Hematopoietic multipotent progenitor cell treated with erythropoietin and hydrocortisone succinate and interleukin-3 and kit ligand, for 8 days (in vitro differentiated cells): ENCODE data around the gene COX7A2.

Experiments
- DNase-seq: peaks from one replicate; pipeline ENCODE4 v3.0.0-alpha.2; 2015

The COX7A2 gene

GRCh38 chr6:75268121-75268987 lies 24.8 kb upstream of the COX7A2 start:
- DNase-seq = no peak

DNA sequence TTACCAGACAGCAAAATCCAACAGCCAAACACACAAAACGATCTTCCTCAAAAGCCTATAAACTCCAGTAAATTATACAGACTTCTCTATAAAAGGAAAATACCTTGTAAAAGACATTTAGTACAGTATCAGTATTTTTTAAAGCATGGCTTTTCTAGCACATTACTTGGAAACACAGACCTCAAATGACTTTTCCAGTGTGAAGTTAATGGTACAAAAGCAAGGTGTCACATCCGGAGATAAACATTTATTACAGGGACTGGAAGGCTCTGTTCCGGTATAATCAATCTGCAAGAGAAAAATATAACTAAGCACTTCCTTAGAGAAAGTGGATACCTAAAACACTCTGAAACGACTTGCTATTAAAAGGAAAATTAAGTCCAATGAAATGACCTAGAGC lies 23.9 kb upstream of the COX7A2 start:
- DNase-seq = no peak

DNA sequence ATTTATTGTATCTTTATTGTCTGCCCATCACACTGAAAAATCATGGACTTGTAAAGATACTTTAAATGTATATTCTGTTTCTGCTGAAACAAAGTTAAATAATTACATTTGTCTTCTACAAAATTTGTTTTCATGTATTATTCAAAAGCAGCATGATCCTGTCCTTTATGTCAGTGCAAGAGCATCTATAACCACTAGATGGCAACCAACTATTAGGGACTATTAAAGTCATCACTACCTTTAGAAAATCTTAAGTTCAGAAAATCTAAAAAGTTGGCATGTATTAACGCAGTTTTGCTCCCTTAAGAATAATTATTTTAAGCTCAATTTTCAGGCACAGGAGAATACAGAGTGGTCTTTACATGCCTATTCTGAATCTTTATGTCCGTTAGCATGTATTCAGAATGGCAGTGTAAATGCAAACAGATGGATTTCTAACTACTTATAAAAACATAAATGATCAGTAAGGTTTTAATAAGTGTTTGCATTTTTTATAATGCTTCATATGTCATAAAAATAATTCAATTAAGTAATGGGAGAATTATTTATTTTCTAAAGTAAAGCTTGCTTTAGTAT lies 23.2 kb upstream of the COX7A2 start:
- peak; percentile 67 for DNase-seq

DNA sequence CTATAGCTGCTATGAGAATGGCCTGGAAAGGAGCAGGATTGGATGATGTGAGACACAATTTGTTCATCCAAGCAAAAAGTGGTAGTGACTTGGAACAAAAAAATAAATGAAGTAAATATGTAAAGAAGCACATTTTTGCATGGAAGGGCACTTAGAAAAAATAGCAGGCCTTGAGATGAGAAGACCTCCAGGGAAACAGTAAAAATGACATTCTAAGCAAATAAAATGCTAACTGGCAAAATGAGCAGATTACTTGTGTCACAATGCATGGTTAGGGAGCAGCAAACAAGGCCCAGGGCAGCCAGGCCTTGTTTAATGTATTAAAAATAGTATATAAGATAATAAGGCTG lies 19.8 kb upstream of the COX7A2 start:
- DNase-seq = no peak

DNA sequence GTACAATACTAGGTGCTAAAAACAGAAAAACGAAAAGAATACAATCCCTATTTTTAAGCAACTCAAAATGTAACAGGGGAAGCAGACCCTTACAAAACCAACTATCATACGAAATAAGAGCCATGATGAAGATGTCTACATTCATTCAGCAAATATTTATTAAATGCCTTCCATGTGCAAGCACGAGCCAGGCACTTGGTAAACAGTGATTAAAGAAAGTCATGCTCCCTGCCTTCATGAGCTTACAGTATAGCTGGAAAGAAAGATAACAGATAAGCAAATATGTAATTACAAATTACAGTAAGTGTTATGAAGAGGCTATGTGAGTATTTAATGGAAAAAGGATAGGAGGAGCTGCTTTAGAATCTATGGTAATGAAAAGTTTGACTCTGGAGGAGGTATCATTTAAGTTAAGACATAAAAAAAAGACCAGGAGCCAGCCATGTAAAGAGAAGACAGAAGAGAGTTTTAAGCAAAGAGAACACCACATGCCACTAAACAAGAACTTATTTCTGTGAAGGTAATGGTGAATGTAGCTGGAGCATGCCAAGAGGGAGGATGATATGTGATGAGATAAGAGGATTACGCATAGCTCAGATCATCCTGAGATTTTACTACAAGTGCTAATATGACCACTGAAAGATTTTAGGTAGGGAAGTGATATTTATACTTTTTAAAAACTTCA lies 19.3 kb upstream of the COX7A2 start:
- DNase-seq = no peak

DNA sequence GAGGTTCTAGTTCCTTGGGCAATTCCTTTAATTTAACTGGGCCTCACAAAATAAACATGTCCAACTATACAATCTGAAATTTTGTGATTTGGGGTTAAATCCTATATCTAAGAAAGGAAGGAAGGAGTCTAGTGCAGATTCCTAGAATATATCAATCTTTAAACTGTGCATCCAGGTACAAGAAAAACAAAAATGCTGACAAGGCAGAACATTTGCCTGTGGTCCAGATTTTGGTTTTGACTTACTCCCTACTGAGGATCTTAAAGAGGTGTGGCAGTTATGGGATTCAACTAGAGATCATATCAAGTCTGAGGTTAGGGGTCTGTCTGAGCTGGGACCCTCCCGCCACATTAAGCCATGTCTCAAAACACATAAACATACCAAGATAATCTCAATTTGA lies 17.7 kb upstream of the COX7A2 start:
- DNase-seq = no peak

DNA sequence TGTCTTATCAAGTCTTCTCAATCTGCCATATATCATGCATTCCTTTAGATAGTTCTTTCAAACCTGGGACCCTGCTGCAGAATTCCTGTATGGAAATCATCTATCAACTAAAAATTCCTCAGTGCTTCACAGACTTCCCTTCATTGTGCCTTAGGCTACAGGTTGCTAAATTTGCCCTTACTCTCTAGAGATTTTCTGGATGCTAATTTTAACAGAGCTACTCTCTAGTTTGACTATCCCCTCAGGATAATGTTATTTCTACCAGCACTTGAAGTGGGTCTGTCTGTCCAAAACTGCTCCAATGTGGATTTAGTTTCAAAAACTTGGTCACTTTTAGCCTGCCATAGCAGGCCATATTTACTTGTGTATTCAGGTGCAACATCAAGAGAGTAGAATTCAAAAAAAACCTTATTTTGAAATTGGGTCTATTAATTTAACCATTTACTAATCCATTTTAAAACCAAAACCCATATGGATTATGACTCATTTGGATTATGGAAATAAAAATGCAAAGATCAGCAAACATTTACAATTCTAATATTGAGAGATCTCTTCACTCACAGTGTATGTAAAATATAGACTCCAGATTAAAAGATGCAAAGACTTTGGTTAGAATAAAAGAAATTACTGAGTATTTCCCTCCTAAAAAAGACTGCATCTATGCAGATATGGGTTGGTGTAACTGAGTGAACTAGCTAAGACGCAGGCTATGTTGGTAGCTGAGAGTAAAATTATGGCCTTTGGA lies 13.9 kb upstream of the COX7A2 start:
- no peak for DNase-seq

DNA sequence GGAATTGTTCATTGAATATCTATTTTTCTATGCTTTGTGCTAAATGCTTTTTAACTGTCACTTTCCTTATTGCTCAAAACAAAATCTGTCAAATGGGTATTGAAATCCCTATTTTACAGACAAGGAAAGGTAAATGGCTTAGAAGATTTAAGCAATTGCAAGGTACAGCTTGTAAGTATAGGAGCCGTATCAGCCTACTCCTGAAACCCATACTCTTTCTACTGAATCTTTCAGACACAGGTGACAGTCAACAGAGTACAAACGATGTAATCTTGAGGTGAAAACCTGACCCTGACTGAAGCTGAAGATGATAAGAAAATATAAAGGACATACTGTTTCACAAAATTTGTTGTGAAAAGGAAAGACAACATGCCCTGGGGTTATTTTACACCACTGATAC lies 7.0 kb upstream of the COX7A2 start:
- no peak for DNase-seq

DNA sequence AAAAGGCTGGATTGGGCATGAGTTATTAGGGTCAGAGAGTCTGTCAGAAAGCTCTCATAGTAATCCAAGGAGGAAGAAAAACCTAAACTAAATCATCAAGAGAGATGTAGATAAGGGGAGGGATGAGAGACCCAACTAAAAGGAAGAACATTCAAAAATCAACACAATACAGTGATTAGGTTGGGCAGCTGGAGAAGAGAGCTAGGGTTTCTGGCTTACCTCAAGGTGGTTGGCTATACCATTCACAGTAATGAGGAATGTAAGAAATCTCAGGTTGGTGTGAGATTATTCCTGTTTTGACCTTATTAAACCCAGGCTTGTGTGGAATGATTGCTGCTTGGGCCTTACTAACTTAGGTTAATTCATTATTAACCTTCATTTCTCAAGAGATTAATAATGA lies 6.2 kb upstream of the COX7A2 start:
- no peak for DNase-seq

DNA sequence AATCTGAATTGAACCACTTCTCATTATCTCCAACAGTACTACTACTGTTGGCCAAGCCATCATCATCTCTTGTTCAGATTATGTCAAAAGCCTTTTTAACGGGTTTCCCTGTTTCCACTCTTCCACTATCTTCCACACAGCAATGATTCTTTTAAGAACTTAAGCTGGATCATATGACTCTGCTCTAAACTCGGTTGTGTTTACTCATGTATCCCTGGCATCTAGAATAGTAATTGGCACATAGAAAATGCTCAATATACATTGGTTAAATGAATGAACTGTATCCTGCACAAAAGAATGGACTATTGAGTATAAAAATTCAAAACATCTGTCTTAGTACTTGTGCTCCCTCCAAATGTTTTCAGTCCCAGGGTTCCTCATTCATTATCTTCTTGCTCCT lies 2.8 kb upstream of the COX7A2 start:
- no peak for DNase-seq

DNA sequence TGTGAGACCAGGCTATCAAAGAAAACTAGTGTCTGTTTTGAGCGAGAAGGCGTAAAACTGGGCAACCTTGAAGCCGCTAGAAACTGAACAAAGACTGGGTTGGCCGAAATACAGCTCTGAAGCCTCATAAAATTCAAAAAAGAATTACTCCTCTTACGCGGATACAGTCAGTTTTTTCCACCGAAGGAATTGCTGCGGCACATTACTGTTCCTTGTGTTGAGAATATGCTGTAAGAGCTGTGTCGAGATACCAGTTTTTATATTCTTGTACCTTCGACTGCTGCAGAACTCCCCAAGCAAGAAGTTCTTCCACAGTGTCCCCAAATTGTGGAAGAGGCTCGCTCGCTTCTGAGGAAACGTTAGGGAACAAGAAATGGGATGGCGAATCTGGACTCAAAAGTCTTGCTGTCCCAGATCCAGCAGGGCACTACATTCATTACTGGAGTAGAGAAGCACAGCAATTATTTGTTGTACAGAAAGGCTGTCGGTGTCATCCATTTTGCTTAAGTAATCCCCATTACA lies 523 bp upstream of the COX7A2 start:
- DNase-seq = no peak

DNA sequence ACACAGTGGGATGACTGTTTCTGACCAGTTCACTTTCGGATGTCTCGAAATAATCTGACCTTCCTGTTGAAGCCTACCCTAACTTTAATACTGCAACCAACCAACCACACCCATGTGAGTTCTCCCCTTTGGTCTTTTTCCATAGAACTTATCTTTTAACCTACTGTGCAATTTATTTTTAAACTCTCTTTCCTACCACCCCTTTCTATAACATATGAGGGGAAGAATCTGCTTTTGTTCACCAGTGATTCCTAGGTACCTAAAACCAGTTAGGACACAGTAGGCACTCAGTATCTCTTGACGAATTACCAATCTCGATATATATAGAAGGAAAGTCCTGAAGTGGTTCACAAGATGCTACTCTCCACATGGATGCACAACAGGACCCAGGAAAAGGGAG lies 7.0 kb downstream of the COX7A2 start:
- no peak for DNase-seq

DNA sequence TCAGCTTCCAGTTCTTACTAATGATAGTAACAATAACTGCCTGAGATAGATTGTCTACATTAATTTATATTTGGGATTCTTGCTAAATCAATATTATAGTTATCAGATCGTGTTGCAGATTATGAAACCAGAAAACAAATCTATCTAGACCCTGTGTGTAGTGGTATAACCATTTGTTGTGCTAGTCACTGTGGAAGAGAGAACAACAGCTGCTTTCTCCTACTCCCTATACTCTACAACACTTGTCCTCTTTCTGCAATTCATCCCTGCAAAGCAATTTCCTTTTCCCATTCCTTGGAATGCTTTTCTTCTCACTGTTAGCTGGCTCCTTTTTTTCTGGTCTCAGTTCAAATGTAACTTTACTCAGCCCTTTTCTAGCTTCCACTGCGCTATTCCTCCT lies 8.3 kb downstream of the COX7A2 start:
- no peak for DNase-seq

DNA sequence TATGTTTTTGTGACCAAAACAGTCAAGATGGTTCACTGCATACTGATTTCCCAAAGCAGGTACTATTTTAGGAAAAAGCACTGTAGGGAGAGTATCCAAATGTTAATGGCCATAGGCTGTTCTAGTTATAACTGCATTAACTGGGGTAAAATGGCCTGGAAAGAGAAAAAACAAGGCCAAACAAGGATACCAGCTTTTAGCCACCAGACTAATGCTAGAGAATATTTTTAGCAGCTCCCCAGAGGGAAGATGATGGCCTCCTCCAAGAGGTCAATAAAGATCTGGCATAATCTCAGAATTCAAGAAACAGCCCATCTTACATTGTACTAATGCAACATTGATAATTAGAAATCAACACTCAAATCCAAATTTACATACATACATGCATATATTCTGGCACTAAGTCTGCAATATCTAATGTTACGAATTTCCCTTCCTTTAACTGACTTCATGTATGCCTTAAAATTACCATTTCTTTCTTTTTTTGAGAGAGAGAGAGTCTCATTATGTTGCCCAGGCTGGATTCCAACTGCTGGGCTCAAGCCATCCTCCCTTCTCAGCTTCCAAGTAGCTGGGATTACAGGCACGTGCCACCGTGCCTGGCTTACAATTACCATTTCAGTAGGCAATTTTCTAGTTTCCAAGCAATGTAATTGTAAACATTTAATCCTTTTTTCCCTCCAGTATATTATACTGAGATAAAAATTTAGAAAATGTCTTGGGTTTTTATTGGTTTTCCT lies 9.3 kb downstream of the COX7A2 start:
- no peak for DNase-seq

- no peak for DNase-seq
Observed at GRCh38 chr6:75233092-75233615, 10.4 kb downstream of the COX7A2 start.

- peak; percentile 19 for DNase-seq
Observed at GRCh38 chr6:75230484-75231325, 12.9 kb downstream of the COX7A2 start.

DNA sequence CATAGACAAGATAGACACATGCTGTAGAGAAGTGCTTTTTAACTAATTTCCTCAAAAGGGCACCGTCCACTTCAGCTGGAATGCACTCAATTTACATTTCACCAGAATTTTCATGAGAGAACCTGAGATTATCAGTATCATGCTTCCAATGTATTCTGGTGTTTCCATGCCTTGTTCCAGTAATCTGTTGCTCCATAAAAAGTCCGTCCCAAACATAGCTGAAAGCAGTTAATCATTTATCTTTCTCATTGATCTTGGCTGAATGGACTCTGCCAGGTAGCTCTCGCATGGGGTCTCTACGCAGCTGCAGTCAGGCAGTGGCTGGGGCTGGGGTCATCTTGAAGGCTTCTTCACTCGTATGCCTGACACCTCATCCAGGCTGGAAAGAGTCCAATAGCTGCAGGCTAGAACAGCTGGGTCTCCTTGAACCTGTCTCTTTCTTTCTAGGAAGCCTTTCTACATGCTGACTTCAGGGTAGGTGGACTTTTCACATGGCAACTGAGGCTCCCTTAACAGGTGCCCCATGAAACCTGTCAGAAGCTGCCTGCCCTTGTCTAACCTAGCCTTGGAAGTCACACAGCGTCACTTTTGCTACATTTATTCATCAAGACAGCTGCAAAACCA lies 19.2 kb downstream of the COX7A2 start:
- DNase-seq = no peak

DNA sequence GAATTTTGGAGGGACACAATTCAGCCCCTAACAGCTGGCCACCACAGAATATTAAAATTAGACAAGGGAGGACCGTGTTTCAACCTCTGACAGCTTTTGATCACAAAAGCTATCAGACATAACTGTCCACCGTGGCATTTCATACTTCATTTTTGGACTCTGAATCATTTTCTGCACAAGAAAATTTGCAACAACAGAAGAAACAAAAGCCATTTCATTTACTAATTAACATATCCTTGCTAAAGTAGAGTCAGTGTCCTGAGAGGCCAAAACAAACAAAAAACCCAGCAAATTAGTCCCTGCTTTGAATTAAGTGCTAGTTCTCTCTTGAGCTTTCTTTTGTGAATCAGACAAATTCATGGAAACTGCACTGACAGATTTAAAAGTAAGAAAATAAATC lies 20.2 kb downstream of the COX7A2 start:
- no peak for DNase-seq

GRCh38 chr6:75222261-75222660 lies 21.3 kb downstream of the COX7A2 start:
- DNase-seq = no peak

DNA sequence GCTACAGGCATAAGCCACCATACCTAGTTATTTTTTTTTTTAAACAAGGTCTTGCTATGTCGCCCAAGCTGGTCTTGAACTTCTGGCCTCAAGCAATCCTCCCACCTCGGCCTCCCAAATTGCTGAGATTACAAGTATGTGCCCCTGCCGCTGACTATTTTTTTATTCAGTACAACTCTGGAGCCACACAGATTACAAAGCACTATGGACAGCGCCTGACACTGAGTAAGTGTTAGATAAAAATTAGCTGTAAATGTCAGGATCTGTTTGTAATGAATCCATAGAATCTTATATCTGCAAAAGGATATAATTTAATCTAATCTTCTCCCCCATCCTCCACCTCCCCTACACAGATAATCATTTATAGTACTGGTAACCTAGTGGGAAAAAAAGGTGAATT lies 22.5 kb downstream of the COX7A2 start:
- DNase-seq = no peak

DNA sequence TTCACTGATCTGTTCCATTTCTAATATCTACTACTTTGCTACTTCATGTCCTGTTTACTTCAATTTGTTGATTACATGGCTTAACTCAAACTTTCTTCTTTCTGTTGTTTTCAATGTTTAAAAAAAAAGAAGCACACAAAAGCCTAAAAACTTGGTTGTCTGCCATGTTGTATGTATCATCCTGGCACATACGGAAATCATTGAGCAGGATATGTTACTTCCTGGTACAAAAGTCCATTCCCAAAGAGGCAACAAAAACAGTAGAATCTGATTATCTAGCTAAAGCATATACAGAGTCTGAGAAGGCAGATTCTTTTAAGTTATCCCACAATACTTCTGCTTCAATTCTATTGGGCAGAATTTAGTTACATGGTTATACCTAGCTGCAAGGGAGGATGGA lies 23.2 kb downstream of the COX7A2 start:
- no peak for DNase-seq
